Parathyroid adenoma (tissue), 2 donors: ENCODE data around the gene RBM25.

Experiments
- H2AFZ ChIP-seq: fragments of 300-600 bp; sonication (generic); one replicate; pipeline ENCODE4 v1.7.0; 2017; ENCODE audit warnings: antibody characterized with exemption, mild to moderate bottlenecking
- H3K27ac ChIP-seq: fragments of 300-600 bp; sonication (generic); one replicate; pipeline ENCODE4 v1.7.0; 2017
- H3K27me3 ChIP-seq: fragments of 300-600 bp; sonication (generic); one replicate; pipeline ENCODE4 v1.7.0; 2017; ENCODE audit warnings: low read length; ENCODE audit not compliant: control insufficient read depth, insufficient read depth
- H3K36me3 ChIP-seq: fragments of 300-600 bp; sonication (generic); one replicate; pipeline ENCODE4 v1.7.0; 2017; ENCODE audit warnings: low read length; ENCODE audit not compliant: control insufficient read depth, insufficient read depth
- H3K4me1 ChIP-seq: fragments of 300-600 bp; sonication (generic); one replicate; pipeline ENCODE4 v1.7.0; 2017; ENCODE audit warnings: control low read depth
- H3K4me2 ChIP-seq: fragments of 300-600 bp; sonication (generic); one replicate; pipeline ENCODE4 v1.7.0; 2017; ENCODE audit warnings: low read length
- H3K4me3 ChIP-seq: fragments of 300-600 bp; sonication (generic); one replicate; pipeline ENCODE4 v1.7.0; 2017; ENCODE audit warnings: low read depth, low read length
- H3K79me2 ChIP-seq: fragments of 300-600 bp; sonication (generic); one replicate; pipeline ENCODE4 v1.7.0; 2017; ENCODE audit warnings: control low read depth
- H3K9ac ChIP-seq: fragments of 300-600 bp; sonication (generic); one replicate; pipeline ENCODE4 v1.7.0; 2017; ENCODE audit warnings: mild to moderate bottlenecking
- H3K9me3 ChIP-seq: fragments of 300-600 bp; sonication (generic); one replicate; pipeline ENCODE4 v1.7.0; 2017; ENCODE audit warnings: low read length; ENCODE audit not compliant: control insufficient read depth
- CTCF ChIP-seq: fragments of 300-600 bp; sonication (generic); IDR thresholded peaks from one replicate; pipeline ENCODE4 v1.7.0; 2017; ENCODE audit warnings: antibody characterized with exemption, mild to moderate bottlenecking
- donor health status: primary hyperparathyroidism.

Gene RBM25

GRCh38 chr14:73170686-73171085 lies 112.4 kb downstream of the RBM25 start:
- no peak overlapping the region for H3K4me3 ChIP-seq
- no peak overlapping the region for H2AFZ ChIP-seq
- no peak overlapping the region for H3K27ac ChIP-seq
- peaks cover 2% of the 10 kb centered on the region for H3K79me2 ChIP-seq
- no peaks in the 10 kb centered on the region for H3K36me3 ChIP-seq
- H3K9me3 ChIP-seq, result no peaks in the 10 kb centered on the region
- no peaks in the 10 kb centered on the region for H3K4me1 ChIP-seq
- TF ChIP-seq CTCF, result no peak
- H3K4me2 ChIP-seq, result no peak overlapping the region
- H3K27me3 ChIP-seq, result no peaks in the 10 kb centered on the region
- no peak overlapping the region for H3K9ac ChIP-seq

- Histone ChIP-seq H3K4me1 (peaks cover 6% of the 10 kb centered on the region), H3K4me3 (no peak overlapping the region), H2AFZ (no peak overlapping the region), H3K9ac (no peak overlapping the region), H3K27ac (no peak overlapping the region), H3K79me2 (peaks cover 2% of the 10 kb centered on the region), H3K36me3 (no peaks in the 10 kb centered on the region), H3K9me3 (no peaks in the 10 kb centered on the region), H3K4me2 (no peak overlapping the region), H3K27me3 (no peaks in the 10 kb centered on the region)
- no peak for TF ChIP-seq CTCF
Measured at GRCh38 chr14:73172500-73172899, 114.2 kb downstream of the RBM25 start.

- no peak overlapping the region for H3K27ac ChIP-seq
- H2AFZ ChIP-seq, result no peak overlapping the region
- no peak overlapping the region for H3K4me3 ChIP-seq
- H3K4me1 ChIP-seq, result peaks cover 6% of the 10 kb centered on the region
- no peak overlapping the region for H3K9ac ChIP-seq
- TF ChIP-seq CTCF, result peak; percentile 23
- H3K36me3 ChIP-seq, result no peaks in the 10 kb centered on the region
- H3K4me2 ChIP-seq, result no peak overlapping the region
- no peaks in the 10 kb centered on the region for H3K27me3 ChIP-seq
- H3K79me2 ChIP-seq, result peaks cover 2% of the 10 kb centered on the region
- H3K9me3 ChIP-seq, result no peaks in the 10 kb centered on the region
Measured at GRCh38 chr14:73173092-73173735, 114.9 kb downstream of the RBM25 start.
